Astrocyte (in vitro differentiated cells and primary cell): ENCODE results near the gene TSPEAR.

ENCODE experiments used
- EZH2 ChIP-seq: IDR thresholded peaks from 2 replicates; pipeline ENCODE4 v1.6.1; 2012; ENCODE audit warnings: mild to moderate bottlenecking, low read length, inconsistent platforms; ENCODE audit not compliant: insufficient read depth
- TF ChIP-seq, protein P1 (sequence below): IDR thresholded peaks from 2 replicates; pipeline ENCODE4 v1.5.1; 2011; ENCODE audit warnings: low read depth, mild to moderate bottlenecking, inconsistent platforms, low read length, moderate library complexity; ENCODE audit not compliant: insufficient read depth

DNA sequence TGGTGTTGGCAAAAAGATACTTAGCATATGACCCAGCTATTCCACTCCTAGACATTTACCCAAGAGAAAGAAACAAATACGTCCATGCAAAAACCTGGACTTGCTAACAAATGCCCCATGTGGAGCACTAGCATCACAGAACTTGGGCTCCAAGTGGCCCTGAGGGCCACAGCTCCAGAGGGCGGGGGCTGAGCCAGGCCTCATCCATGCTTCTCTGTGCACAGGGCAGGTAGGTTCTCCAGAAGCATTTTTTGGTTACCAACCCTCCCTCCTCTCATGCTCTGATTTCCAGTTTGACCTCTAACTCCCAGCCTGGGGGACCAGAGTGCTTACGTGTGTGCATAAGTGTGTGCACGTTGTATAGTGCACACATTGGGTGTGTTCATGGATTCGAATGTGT is 46.7 kb downstream of the TSPEAR start:
- TF ChIP-seq, protein P1, sequence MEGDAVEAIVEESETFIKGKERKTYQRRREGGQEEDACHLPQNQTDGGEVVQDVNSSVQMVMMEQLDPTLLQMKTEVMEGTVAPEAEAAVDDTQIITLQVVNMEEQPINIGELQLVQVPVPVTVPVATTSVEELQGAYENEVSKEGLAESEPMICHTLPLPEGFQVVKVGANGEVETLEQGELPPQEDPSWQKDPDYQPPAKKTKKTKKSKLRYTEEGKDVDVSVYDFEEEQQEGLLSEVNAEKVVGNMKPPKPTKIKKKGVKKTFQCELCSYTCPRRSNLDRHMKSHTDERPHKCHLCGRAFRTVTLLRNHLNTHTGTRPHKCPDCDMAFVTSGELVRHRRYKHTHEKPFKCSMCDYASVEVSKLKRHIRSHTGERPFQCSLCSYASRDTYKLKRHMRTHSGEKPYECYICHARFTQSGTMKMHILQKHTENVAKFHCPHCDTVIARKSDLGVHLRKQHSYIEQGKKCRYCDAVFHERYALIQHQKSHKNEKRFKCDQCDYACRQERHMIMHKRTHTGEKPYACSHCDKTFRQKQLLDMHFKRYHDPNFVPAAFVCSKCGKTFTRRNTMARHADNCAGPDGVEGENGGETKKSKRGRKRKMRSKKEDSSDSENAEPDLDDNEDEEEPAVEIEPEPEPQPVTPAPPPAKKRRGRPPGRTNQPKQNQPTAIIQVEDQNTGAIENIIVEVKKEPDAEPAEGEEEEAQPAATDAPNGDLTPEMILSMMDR: no peak
- no peak for TF ChIP-seq EZH2
